ENCODE data around the gene GLG1. TPM values are rescaled to one million over a fixed set of nuclear protein-coding genes. Genes with fewer than 3 reads are reported as not detected.

The GLG1 gene
- total RNA-seq, 1 donor from 2014 or later: 158 TPM

DNA sequence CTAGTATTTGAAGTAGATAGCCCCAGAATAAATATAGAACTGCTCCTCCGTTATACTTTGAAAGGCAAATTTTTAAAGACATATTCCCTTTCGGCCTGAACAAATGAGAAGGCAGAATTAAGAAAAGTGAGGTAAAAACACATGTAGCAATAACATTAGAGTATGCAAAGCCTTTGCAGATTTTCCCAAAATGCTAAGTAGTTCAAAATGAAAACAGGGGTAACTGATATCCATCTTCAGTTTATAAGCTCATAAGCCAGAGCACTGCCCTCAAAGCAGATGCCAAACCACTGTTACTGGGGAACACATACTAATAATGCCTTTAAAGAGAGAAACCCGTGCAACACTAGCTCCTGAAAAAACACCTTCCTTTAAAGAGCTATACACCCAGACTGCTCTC is 134.4 kb downstream of the GLG1 start:
- no peak for DNase-seq

GRCh38 chr16:74472010-74472409 is 134.9 kb downstream of the GLG1 start:
- no peak for DNase-seq

DNA sequence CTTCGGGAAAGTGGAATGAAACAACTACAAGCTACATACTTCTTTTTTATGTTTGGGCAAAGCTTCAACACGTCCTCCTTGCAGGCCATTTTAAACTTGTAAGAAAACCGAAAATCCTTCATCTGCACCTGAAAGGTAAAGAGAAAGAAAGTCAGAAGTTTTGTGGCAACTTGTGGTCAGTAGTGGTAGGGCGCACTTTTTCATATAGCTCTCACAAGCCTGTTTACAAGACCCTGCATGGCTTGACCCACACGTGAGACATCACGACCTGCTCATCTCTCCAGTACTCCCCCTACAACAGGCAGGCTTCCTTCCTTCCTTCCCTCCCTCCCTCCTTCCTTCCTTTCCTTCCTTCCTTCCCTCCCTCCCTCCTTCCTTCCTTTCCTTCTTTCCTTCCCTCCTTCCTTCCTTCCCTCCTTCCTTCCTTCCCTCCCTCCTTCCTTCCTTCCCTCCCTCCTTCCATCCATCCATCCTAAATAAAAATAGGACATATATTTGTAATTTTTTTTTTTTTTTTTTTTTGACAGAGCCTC is 136.9 kb downstream of the GLG1 start:
- no peak for DNase-seq

DNA sequence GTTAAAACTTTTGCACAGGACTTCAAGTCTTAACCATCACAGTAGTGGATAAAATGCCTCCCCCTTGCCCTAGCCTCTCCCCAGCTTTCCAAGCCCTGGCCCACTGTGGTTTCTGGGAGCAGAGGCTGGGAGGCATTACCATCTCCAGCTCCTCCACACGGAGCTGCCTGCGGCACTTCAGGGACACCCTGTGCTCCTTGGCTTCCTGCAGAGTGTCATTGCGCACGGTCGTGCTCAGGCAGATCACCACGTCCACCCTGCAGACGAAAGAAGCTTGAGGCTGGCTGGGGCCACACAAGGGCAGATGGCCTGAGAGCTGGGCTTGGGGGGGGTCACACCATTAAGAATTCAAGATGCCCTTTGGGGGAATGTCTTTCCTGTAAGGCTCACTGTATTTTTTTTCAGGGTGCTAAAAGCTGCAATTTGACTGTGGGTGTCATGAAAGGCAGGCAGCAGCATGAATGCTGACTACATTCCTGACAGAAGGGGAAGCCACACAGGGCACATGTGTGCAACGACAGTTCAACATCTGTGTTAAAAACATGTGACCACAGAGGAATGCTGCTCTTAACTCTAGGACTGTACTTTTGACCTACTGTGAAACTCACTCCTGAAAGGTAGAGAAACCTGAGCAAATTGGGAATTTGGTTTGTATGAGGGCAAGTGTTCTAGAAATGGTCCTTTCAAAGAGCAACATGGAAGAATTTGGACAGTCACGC is 137.9 kb downstream of the GLG1 start:
- no peak for DNase-seq

DNA sequence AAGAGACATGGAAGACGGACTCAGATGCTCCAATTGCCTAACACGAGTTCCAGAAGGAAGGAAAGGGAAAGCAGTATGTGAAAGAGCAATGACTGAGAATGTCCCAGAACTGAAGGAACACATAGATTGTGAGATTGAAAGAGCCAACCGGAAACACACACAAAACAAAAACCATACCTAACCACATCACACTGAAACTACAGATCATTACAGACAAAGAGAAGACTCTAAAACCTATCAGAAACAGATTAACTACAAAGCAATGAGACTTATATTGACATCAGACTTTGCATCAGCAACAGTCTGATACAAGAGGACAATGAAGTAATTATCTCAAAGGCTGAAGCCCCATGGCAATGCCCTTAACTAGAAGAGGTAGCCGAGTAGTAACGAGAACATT is 140.0 kb downstream of the GLG1 start:
- DNase-seq: no peak

DNA sequence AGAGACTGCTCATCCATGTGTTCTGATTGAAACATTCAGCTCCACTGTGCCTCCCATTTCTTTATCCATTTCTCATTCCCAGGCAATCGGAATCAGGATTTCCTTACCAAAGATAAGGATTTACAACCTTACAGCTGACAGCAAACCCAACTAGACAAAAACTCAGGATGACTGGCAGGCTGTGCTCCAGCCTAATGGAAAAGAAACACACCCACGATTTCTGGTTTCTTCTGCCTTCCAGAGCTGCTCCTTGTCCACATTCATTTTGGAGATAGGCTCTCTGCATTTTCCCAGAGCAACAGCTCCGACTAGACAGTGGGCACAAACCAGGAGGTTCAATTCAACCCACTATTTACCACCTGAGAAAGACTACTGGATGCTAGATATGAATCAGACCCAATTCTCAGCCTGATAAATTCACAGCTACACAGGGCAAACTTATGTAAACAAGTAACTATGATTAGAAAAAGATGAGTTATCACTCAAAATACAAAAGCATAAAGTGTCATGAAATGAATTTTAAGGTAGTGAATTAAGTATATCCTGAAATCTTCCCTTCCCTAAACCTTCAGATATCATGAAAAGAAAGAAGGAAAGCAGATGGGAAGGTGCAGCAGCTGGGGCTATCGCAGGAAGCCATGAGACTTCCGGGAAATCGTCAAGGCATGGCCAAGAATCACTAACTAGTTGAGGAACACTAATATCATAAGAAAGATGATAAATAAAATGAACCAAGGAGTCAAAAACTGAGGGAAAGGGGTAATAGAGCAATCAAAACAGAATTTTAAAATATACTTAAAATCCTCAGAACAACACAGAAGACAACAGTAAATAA is 140.8 kb downstream of the GLG1 start:
- no peak for DNase-seq

DNA sequence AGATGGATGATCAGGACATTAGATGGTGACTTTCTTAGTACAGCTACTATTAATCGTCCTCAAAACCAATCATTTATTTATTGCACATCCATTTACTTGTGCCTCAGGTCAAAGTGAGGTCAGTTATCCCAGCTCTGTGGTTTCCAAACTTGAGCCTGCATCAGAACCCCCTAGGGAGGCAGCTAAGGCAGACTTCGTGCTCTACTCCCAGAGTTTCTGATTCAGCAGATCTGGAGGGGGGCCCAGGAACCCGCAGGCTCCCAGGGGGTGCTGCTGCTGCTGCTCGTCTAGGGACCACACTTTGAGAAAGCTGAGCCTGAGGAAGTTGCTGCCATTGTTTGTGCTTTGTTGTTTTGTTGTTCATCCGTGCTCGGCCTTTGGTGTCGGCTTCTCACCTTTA is 141.6 kb downstream of the GLG1 start:
- DNase-seq: no peak

DNA sequence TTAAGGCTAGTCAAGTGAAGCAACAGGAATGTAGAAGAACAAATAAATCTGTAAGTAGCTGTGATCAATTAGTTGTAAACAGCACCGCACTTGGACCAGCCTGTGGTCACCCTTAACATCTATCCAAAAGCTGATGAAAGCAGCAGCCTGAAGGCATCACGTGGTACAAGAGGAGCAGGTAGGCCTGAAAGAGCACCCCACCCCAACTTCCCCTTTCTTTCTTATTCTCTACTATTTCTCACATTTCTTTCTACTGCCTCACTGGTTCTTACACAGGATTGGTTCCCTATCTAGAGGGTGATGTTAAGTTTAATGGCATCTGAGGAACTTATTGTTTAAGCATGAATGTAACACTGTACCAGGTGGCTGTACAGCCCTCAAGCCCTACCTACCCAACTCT is 143.0 kb downstream of the GLG1 start:
- DNase-seq: no peak

DNA sequence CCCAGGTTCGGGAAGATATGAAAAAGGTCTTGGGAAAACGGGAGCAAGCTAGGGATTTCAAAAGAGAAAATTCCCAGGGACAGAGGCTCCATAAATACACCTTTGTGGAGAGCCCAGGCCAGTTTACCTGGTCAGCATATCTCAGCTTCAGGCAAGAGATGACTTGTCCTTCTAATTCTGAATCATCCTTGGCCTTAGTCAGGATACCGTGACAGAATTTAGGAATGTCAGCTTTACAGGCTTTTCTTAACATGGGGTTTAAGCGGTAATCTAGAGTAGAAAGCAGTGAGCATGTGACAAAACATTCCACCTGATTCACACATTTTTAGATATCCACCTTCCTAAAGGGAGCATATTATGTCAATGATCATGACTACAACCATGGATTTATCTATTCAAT is 144.6 kb downstream of the GLG1 start:
- no peak for DNase-seq

DNA sequence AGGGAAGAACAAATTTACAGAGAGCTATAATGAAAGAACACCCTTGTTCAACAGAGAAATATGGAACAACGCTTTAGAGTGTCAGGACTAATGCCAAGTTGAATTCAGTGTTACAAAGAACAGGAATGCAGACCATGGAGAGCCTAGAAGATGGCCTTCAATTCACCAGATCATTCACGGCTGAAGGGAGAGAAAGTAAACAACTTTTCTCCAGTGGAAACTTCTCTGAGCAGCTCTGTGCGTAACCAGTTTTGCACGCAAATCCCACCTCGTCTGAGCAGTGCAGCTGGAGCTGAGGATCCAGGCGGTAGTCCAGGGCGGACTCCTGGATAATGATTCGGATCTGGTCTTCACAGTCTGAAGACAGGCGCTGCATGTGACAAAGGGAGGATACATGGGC is 145.1 kb downstream of the GLG1 start:
- DNase-seq: peak; percentile 21

GRCh38 chr16:74460542-74460941 is 146.4 kb downstream of the GLG1 start:
- no peak for DNase-seq

GRCh38 chr16:74456290-74456625 is 150.7 kb downstream of the GLG1 start:
- no peak for DNase-seq

GRCh38 chr16:74455619-74456289 is 151.2 kb downstream of the GLG1 start:
- no peak for DNase-seq

- DNase-seq: no peak
Measured at GRCh38 chr16:74455213-74455612, 151.7 kb downstream of the GLG1 start.

DNA sequence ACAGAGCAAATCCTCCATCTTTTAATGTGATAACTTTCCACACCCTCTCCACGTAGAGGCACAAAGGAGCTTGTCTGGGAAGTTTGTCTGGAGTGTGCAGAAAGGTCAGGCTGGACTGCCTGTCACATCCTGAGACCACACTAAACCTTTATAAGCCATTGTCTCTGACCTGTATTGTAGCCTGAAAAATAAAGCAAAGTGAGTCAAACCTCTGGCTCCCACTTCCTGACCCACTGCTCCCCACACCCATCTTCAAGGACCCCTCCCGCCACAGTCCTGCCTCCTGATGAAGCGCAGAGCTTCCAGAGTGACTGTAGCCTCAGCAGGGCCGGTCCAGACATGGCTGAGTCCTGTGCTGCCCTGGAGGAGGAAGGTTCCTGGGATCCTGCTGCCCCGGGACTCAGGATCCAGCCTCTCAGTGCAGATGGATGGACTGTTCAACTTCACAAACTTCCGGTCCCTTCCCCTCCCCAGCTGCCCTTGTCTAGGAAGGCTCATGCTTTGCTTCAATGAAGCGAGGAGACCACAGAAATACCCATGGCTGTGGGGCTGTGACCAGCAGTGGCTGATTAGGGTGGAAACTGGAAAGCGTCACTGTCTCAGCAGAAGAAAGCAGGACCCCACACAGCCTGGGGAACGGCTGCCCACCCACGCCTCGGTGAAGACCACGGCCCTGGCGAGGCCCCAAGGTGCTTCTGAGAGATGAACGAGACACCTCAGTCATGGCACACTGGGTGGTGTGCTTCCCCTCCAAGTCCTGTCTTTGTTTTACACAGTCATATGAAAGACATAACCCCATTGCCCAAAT is 154.8 kb downstream of the GLG1 start:
- DNase-seq: no peak

- no peak for DNase-seq
Measured at GRCh38 chr16:74450967-74451760, 155.8 kb downstream of the GLG1 start.

GRCh38 chr16:74450236-74450635 is 156.7 kb downstream of the GLG1 start:
- no peak for DNase-seq

DNA sequence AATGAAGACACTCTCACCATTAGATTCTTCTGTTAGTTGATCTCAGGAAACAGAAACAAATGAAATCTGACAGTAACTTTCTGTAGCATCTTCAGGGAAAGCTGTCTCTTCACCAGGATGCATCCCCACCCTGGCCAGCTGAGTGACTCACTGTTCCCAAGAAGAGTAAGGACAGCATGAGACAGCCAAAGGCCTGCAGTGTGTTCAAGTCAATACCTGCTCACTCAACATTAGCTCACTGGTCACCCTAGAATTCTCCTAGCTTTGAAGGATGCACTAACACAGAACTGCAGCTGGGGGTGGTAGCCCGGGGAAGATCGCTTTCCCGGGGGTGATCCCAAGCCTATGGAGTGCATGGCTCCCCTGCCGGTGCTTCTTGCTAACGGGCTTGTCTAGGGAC is 157.4 kb downstream of the GLG1 start:
- DNase-seq: no peak

- DNase-seq: no peak
Measured at GRCh38 chr16:74448990-74449389, 157.9 kb downstream of the GLG1 start.

DNA sequence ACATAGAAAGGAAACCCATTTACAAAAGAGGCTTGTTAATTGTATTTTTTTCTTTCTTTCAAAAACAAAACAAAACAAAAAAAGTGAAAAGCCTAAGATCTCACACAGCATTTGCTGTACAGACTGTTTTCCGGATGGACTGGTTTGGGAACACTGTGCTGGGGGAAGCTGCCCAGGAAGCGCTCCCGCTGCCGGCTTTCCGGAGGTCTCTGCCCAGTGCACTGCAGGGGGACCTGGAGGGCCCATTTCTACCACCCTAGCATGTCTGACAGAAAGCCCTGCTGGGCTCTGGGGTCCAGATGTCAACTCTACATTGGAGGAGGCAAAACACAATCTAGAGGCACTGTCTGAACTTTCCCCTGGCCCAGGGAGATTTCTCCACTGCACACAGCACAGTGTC is 159.3 kb downstream of the GLG1 start:
- no peak for DNase-seq

- no peak for DNase-seq
Measured at GRCh38 chr16:74446866-74447265, 160.0 kb downstream of the GLG1 start.

Measured in tongue (tissue), 2 donors.